ENCODE measurements around the gene MACROD2. TPM values are rescaled to one million over a fixed set of nuclear protein-coding genes. Genes with fewer than 3 reads are reported as not detected.

MACROD2 gene
- total RNA-seq, 1 experiment from 2014 or later: 3.1 TPM

- Mint-ChIP-seq H3K4me1 (ENCODE audit: insufficient read depth, unreplicated experiment) (no peaks in the 10 kb centered on the region), H3K27me3 (ENCODE audit: insufficient read depth, unreplicated experiment) (no peaks in the 10 kb centered on the region), H3K9me3 (ENCODE audit: unreplicated experiment) (peaks cover 11% of the 10 kb centered on the region), H3K27ac (ENCODE audit: low read depth, unreplicated experiment) (no peak overlapping the region), H3K4me3 (ENCODE audit: unreplicated experiment) (no peak overlapping the region), H3K36me3 (ENCODE audit: insufficient read depth, unreplicated experiment) (no peaks in the 10 kb centered on the region)
- CTCF ChIA-PET: no interaction called here
- no peak for TF ChIP-seq CTCF (IDR thresholded peaks at IDR 0.05; ENCODE audit: unreplicated experiment)
- no TSS peak for BruUV-seq (replicated peaks)
- DNase-seq (ENCODE audit: unreplicated experiment): no peak
- POLR2A ChIA-PET: no interaction called here
- intact Hi-C loops (cut with micrococcal nuclease): no loop called here
Observed at GRCh38 chr20:14892782-14893181, 897.5 kb downstream of the MACROD2 start.

GRCh38 chr20:14896569-14896968 is 901.3 kb downstream of the MACROD2 start:
- no TSS peak for BruUV-seq (replicated peaks)
- intact Hi-C loops (cut with micrococcal nuclease): no loop called here
- no peaks in the 10 kb centered on the region for H3K36me3 Mint-ChIP-seq (ENCODE audit: insufficient read depth, unreplicated experiment)
- no peak for TF ChIP-seq CTCF (IDR thresholded peaks at IDR 0.05; ENCODE audit: unreplicated experiment)
- H3K9me3 Mint-ChIP-seq (ENCODE audit: unreplicated experiment): peaks cover 7% of the 10 kb centered on the region
- H3K27me3 Mint-ChIP-seq (ENCODE audit: insufficient read depth, unreplicated experiment): no peaks in the 10 kb centered on the region
- CTCF ChIA-PET: interaction anchor here (1.2 kb wide), 1 partner anchor 21 kb away, joined by 5 read pairs; no protein-coding TSS in a partner anchor
- H3K27ac Mint-ChIP-seq (ENCODE audit: low read depth, unreplicated experiment): no peak overlapping the region
- H3K4me1 Mint-ChIP-seq (ENCODE audit: insufficient read depth, unreplicated experiment): no peaks in the 10 kb centered on the region
- H3K4me3 Mint-ChIP-seq (ENCODE audit: unreplicated experiment): no peak overlapping the region
- POLR2A ChIA-PET: interaction anchor here (0.7 kb wide), 1 partner anchor 16 kb away, joined by 4 read pairs; no protein-coding TSS in a partner anchor
- DNase-seq (ENCODE audit: unreplicated experiment): no peak

DNA sequence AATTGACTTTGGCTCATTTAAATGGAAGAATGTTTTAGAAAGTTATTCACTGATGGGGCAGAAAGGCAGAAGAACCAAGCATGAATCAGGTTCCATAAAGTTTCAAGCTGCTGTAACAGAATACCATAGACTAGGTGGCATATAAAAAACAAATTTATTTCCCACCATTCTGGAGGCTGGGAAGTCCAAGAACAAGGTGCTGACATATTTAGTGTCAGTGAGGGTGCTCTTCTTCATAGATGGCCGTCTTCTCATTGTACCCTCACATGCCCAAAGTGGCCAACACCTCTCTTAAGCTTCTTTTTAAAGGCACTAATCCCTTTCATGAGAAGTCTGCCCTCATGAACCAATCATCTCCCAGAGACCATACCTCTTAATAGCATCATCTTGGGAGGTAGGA is 902.3 kb downstream of the MACROD2 start:
- H3K9me3 Mint-ChIP-seq (ENCODE audit: unreplicated experiment): peaks cover 7% of the 10 kb centered on the region
- POLR2A ChIA-PET: no interaction called here
- TF ChIP-seq CTCF (IDR thresholded peaks at IDR 0.05; ENCODE audit: unreplicated experiment): no peak

GRCh38 chr20:14902432-14903089 is 907.2 kb downstream of the MACROD2 start:
- no peak for DNase-seq (ENCODE audit: unreplicated experiment)
- Mint-ChIP-seq H3K9me3 (ENCODE audit: unreplicated experiment) (peaks cover 5% of the 10 kb centered on the region), H3K27me3 (ENCODE audit: insufficient read depth, unreplicated experiment) (no peaks in the 10 kb centered on the region), H3K27ac (ENCODE audit: low read depth, unreplicated experiment) (no peak overlapping the region), H3K4me3 (ENCODE audit: unreplicated experiment) (no peak overlapping the region), H3K36me3 (ENCODE audit: insufficient read depth, unreplicated experiment) (no peaks in the 10 kb centered on the region), H3K4me1 (ENCODE audit: insufficient read depth, unreplicated experiment) (no peaks in the 10 kb centered on the region)
- TF ChIP-seq CTCF (IDR thresholded peaks at IDR 0.05; ENCODE audit: unreplicated experiment): no peak
- POLR2A ChIA-PET: interaction anchor here (0.7 to 0.9 kb wide), 2 partner anchors 14 to 52 kb away, joined by 3 read pairs; no protein-coding TSS in a partner anchor
- intact Hi-C loops (cut with micrococcal nuclease): no loop called here
- BruUV-seq (replicated peaks): no TSS peak
- CTCF ChIA-PET: no interaction called here

More for the DNA sequence above, 902.3 kb downstream of the MACROD2 start:
- BruUV-seq (replicated peaks): no TSS peak
- CTCF ChIA-PET: interaction anchor here (0.7 to 1.2 kb wide), 2 partner anchors 20 to 907 kb away, joined by 3 to 5 read pairs; no protein-coding TSS in a partner anchor
- H3K27me3 Mint-ChIP-seq (ENCODE audit: insufficient read depth, unreplicated experiment): no peaks in the 10 kb centered on the region
- H3K4me3 Mint-ChIP-seq (ENCODE audit: unreplicated experiment): no peak overlapping the region
- H3K4me1 Mint-ChIP-seq (ENCODE audit: insufficient read depth, unreplicated experiment): no peaks in the 10 kb centered on the region
- intact Hi-C loops (cut with micrococcal nuclease): no loop called here
- DNase-seq (ENCODE audit: unreplicated experiment): no peak
- H3K36me3 Mint-ChIP-seq (ENCODE audit: insufficient read depth, unreplicated experiment): no peaks in the 10 kb centered on the region
- peak overlapping the region; percentile 67 for H3K27ac Mint-ChIP-seq (ENCODE audit: low read depth, unreplicated experiment)

Data from MCF 10A (cell line).